SK-N-SH treated with all-trans-retinoic acid at 6 μM for 48 hours (cell line): Measurements from ENCODE around the gene ZG16.
"Not testable (repeated sequence)": the region's sequence is repeated elsewhere in the genome, so short reads cannot be mapped to it uniquely, and the experiment has no call there.

Experiments
- ATAC-seq: fragments of 200-7000 bp; cut with Tn5 transposase; 3 replicates; pipeline ENCODE4 v1.9.1; 2020; ENCODE audit warnings: mild to moderate bottlenecking, moderate library complexity
- ARNTL ChIP-seq: fragments of 450-650 bp; formaldehyde crosslinking; IDR thresholded peaks from 2 replicates; pipeline ENCODE4 v1.5.0; 2020; ENCODE audit warnings: low read depth, mild to moderate bottlenecking, moderate library complexity, borderline replicate concordance
- BACH2 ChIP-seq: fragments of 250-450 bp; sonication (Bioruptor Pico); IDR thresholded peaks from 2 replicates; pipeline ENCODE4 v1.9.0; 2021; ENCODE audit warnings: mild to moderate bottlenecking, borderline replicate concordance
- CSDC2 ChIP-seq: fragments of 250-450 bp; sonication (Bioruptor Pico); IDR thresholded peaks from 2 replicates; pipeline ENCODE4 v1.5.0; 2020; ENCODE audit warnings: mild to moderate bottlenecking, moderate library complexity
- CSRNP3 ChIP-seq: fragments of 250-450 bp; sonication (Bioruptor Pico); IDR thresholded peaks from 2 replicates; pipeline ENCODE4 v1.5.1; 2021; ENCODE audit warnings: mild to moderate bottlenecking, moderate library complexity
- ESRRG ChIP-seq: fragments of 250-450 bp; sonication (Bioruptor Pico); IDR thresholded peaks from 2 replicates; pipeline ENCODE4 v1.6.1; 2021; ENCODE audit warnings: mild to moderate bottlenecking
- GLIS3 ChIP-seq: fragments of 250-450 bp; sonication (Bioruptor Pico); IDR thresholded peaks from 2 replicates; pipeline ENCODE4 v1.5.0; 2020; ENCODE audit warnings: mild to moderate bottlenecking, moderate library complexity
- ISL1 ChIP-seq: fragments of 250-450 bp; sonication (Bioruptor Pico); IDR thresholded peaks from 2 replicates; pipeline ENCODE4 v2.1.2; 2022; ENCODE audit warnings: mild to moderate bottlenecking, moderate library complexity
- OSR1 ChIP-seq: fragments of 250-450 bp; sonication (Bioruptor Pico); IDR thresholded peaks from 2 replicates; pipeline ENCODE4 v1.8.0; 2022; ENCODE audit warnings: moderate library complexity, mild to moderate bottlenecking, inconsistent platforms
- PATZ1 ChIP-seq: fragments of 250-450 bp; sonication (Bioruptor Pico); IDR thresholded peaks from 2 replicates; pipeline ENCODE4 v1.8.0; 2020; ENCODE audit warnings: mild to moderate bottlenecking, moderate library complexity, borderline replicate concordance
- POU6F1 ChIP-seq: fragments of 250-450 bp; sonication (Bioruptor Pico); IDR thresholded peaks from 2 replicates; pipeline ENCODE4 v1.8.0; 2021; ENCODE audit warnings: low read depth, mild to moderate bottlenecking, moderate library complexity, borderline replicate concordance
- PPARA ChIP-seq: fragments of 250-450 bp; sonication (Bioruptor Pico); IDR thresholded peaks from 2 replicates; pipeline ENCODE4 v1.5.0; 2020; ENCODE audit warnings: mild to moderate bottlenecking, borderline replicate concordance
- RARB ChIP-seq: fragments of 250-450 bp; sonication (Bioruptor Pico); IDR thresholded peaks from 2 replicates; pipeline ENCODE4 v1.8.0; 2021; ENCODE audit warnings: mild to moderate bottlenecking, moderate library complexity
- SNAI2 ChIP-seq: fragments of 250-450 bp; sonication (Bioruptor Pico); IDR thresholded peaks from 2 replicates; pipeline ENCODE4 v1.5.0; 2020; ENCODE audit warnings: mild to moderate bottlenecking, moderate library complexity
- TCF4 ChIP-seq: fragments of 250-450 bp; sonication (Bioruptor Pico); IDR thresholded peaks from 2 replicates; pipeline ENCODE4 v1.8.0; 2021; ENCODE audit warnings: mild to moderate bottlenecking, moderate library complexity, borderline replicate concordance
- TOX ChIP-seq: fragments of 250-450 bp; sonication (Bioruptor Pico); IDR thresholded peaks from 2 replicates; pipeline ENCODE4 v1.8.0; 2021; ENCODE audit warnings: mild to moderate bottlenecking, moderate library complexity, borderline replicate concordance
- TSHZ2 ChIP-seq: fragments of 250-450 bp; sonication (Bioruptor Pico); IDR thresholded peaks from 2 replicates; pipeline ENCODE4 v1.5.0; 2020; ENCODE audit warnings: mild to moderate bottlenecking, moderate library complexity
- ZC3H10 ChIP-seq: fragments of 250-450 bp; sonication (Bioruptor Pico); IDR thresholded peaks from 2 replicates; pipeline ENCODE4 v1.5.1; 2021; ENCODE audit warnings: mild to moderate bottlenecking, moderate library complexity
- ZFP3 ChIP-seq: fragments of 250-450 bp; sonication (Bioruptor Pico); IDR thresholded peaks from 2 replicates; pipeline ENCODE4 v1.5.0; 2020; ENCODE audit warnings: mild to moderate bottlenecking, moderate library complexity
- ZFP30 ChIP-seq: fragments of 450-650 bp; formaldehyde crosslinking; IDR thresholded peaks from 2 replicates; pipeline ENCODE4 v1.5.0; 2022; ENCODE audit warnings: mild to moderate bottlenecking, moderate library complexity
- ZNF565 ChIP-seq: fragments of 450-650 bp; formaldehyde crosslinking; conservative IDR thresholded peaks from 2 replicates; pipeline ENCODE4 v1.5.0; 2020; ENCODE audit warnings: low read depth, mild to moderate bottlenecking, moderate library complexity
- ZNF70 ChIP-seq: fragments of 450-650 bp; formaldehyde crosslinking; IDR thresholded peaks from 2 replicates; pipeline ENCODE4 v1.5.0; 2020; ENCODE audit warnings: mild to moderate bottlenecking, moderate library complexity
- ZNF8 ChIP-seq: fragments of 450-650 bp; formaldehyde crosslinking; IDR thresholded peaks from 2 replicates; pipeline ENCODE4 v1.5.0; 2020; ENCODE audit warnings: mild to moderate bottlenecking, moderate library complexity

Gene ZG16

GRCh38 chr16:29770250-29770929 lies 7.7 kb upstream of the ZG16 start:
- TF ChIP-seq TCF4 (CRISPR knock-in tag): no peak
- TF ChIP-seq ESRRG (CRISPR knock-in tag): no peak
- TF ChIP-seq ZC3H10 (CRISPR knock-in tag): no peak
- TF ChIP-seq ARNTL: no peak
- TF ChIP-seq ZFP3 (CRISPR knock-in tag): no peak
- no peak for TF ChIP-seq ZNF8 (CRISPR knock-in tag)
- no peak for TF ChIP-seq TOX (CRISPR knock-in tag)
- TF ChIP-seq PATZ1 (CRISPR knock-in tag): no peak
- no peak for TF ChIP-seq BACH2 (CRISPR knock-in tag)
- no peak for TF ChIP-seq SNAI2 (CRISPR knock-in tag)
- no peak for TF ChIP-seq GLIS3 (CRISPR knock-in tag)
- TF ChIP-seq CSDC2 (CRISPR knock-in tag): no peak
- no peak for TF ChIP-seq RARB (CRISPR knock-in tag)
- no peak for TF ChIP-seq ZNF565 (CRISPR knock-in tag)
- TF ChIP-seq PPARA (CRISPR knock-in tag): no peak
- TF ChIP-seq ISL1: no peak
- TF ChIP-seq, all 23 proteins: peak for 0
- ATAC-seq: no peak

- ATAC-seq: not testable (repeated sequence)
Measured at GRCh38 chr16:29772330-29772729, 5.7 kb upstream of the ZG16 start.

GRCh38 chr16:29774730-29775129 lies 3.3 kb upstream of the ZG16 start:
- TF ChIP-seq ZNF70 (no peak), RARB (CRISPR knock-in tag) (no peak), POU6F1 (CRISPR knock-in tag) (no peak), CSDC2 (CRISPR knock-in tag) (no peak), ZFP30 (CRISPR knock-in tag) (no peak), TSHZ2 (CRISPR knock-in tag) (no peak), PATZ1 (CRISPR knock-in tag) (no peak), TCF4 (CRISPR knock-in tag) (no peak), PPARA (CRISPR knock-in tag) (no peak), OSR1 (no peak), CSRNP3 (CRISPR knock-in tag) (no peak), ZNF565 (CRISPR knock-in tag) (no peak), ZNF8 (CRISPR knock-in tag) (no peak), BACH2 (CRISPR knock-in tag) (no peak), ESRRG (CRISPR knock-in tag) (no peak), TOX (CRISPR knock-in tag) (no peak), SNAI2 (CRISPR knock-in tag) (no peak), ZFP3 (CRISPR knock-in tag) (no peak)
- no peak for ATAC-seq
